ENCODE data around the gene RAB35. TPM values are rescaled to one million over a fixed set of nuclear protein-coding genes. Genes with fewer than 3 reads are reported as not detected.
"Not testable (repeated sequence)": the region's sequence is repeated elsewhere in the genome, so short reads cannot be mapped to it uniquely, and the experiment has no call there.

RAB35 gene
- total RNA-seq, 1 donor from 2014 or later, result 37.5 TPM

- FAIRE-seq, result no peak
- no peak for DNase-seq (ENCODE audit: low spot score in 2 of 2)
Measured at GRCh38 chr12:120064054-120064940, 52.3 kb downstream of the RAB35 start.

- no peak for DNase-seq (ENCODE audit: low spot score in 2 of 2)
- no peak for FAIRE-seq
Measured at GRCh38 chr12:120062976-120063579, 53.5 kb downstream of the RAB35 start.

GRCh38 chr12:120061575-120062214 is 54.9 kb downstream of the RAB35 start:
- no peak for FAIRE-seq

GRCh38 chr12:120060717-120061116 is 55.8 kb downstream of the RAB35 start:
- DNase-seq (ENCODE audit: low spot score in 2 of 2) (no peak), FAIRE-seq (no peak)

More at GRCh38 chr12:120061575-120062214, 54.9 kb downstream of the RAB35 start:
- no peak for DNase-seq (ENCODE audit: low spot score in 2 of 2)

GRCh38 chr12:120060196-120060595 is 56.4 kb downstream of the RAB35 start:
- FAIRE-seq (no peak), DNase-seq (ENCODE audit: low spot score in 2 of 2) (no peak)

- FAIRE-seq, result no peak
Measured at GRCh38 chr12:120056739-120057138, 59.8 kb downstream of the RAB35 start.

GRCh38 chr12:120055231-120056000 is 61.1 kb downstream of the RAB35 start:
- no peak for DNase-seq (ENCODE audit: low spot score in 2 of 2)
- FAIRE-seq, result no peak

More at GRCh38 chr12:120056739-120057138, 59.8 kb downstream of the RAB35 start:
- no peak for DNase-seq (ENCODE audit: low spot score in 2 of 2)

GRCh38 chr12:120054293-120054692 is 62.3 kb downstream of the RAB35 start:
- no peak for DNase-seq (ENCODE audit: low spot score in 2 of 2)
- FAIRE-seq, result no peak

GRCh38 chr12:120051535-120051934 is 65.0 kb downstream of the RAB35 start:
- DNase-seq (ENCODE audit: low spot score in 2 of 2) (no peak), FAIRE-seq (no peak)

- DNase-seq (ENCODE audit: low spot score in 2 of 2) (no peak), FAIRE-seq (no peak)
Measured at GRCh38 chr12:120049426-120049825, 67.1 kb downstream of the RAB35 start.

- no peak for DNase-seq (ENCODE audit: low spot score in 2 of 2)
- no peak for FAIRE-seq
Measured at GRCh38 chr12:120048263-120048662, 68.3 kb downstream of the RAB35 start.

- DNase-seq (ENCODE audit: low spot score in 2 of 2), result no peak
- FAIRE-seq, result no peak
Measured at GRCh38 chr12:120047072-120047471, 69.5 kb downstream of the RAB35 start.

GRCh38 chr12:120045367-120045766 is 71.2 kb downstream of the RAB35 start:
- not testable (repeated sequence) for FAIRE-seq; DNase-seq (ENCODE audit: low spot score in 2 of 2)

Small RNA genes within 50 kb of the gene (small RNA-seq; reads per million reads assigned to genes)
- gene AC004812.1 (not detected), gene MIR4498 (not detected)

Other genes with a start within 250 kb of the RAB35 start
- 11.4 TPM for gene CIT, start 239.4 kb downstream of the RAB35 start, total RNA-seq
- gene BICDL1, start 127.5 kb downstream of the RAB35 start, total RNA-seq, result 24.5 TPM
- gene GCN1, start 78.0 kb upstream of the RAB35 start, total RNA-seq, result 62.4 TPM
- gene RPLP0, start 84.4 kb upstream of the RAB35 start, total RNA-seq, result 1,889 TPM
- gene PXN, start 149.0 kb upstream of the RAB35 start, total RNA-seq, result 2.4 TPM
- gene RNU4-2, start 175.2 kb upstream of the RAB35 start, total RNA-seq, result under 0.01 TPM
- under 0.01 TPM for gene RNU4-1, start 176.5 kb upstream of the RAB35 start, total RNA-seq
- 4.1 TPM for gene SIRT4, start 185.6 kb upstream of the RAB35 start, total RNA-seq
- not detected for gene PLA2G1B, start 211.0 kb upstream of the RAB35 start, total RNA-seq

Measured in frontal cortex (tissue), 4 donors.